Medulla oblongata (tissue), 1 donor: Measurements from ENCODE around the gene ZNF644.

ENCODE experiments used
- DNase-seq: peaks from one replicate; pipeline ENCODE4 v3.0.0-alpha.2; 2015; ENCODE audit errors: extremely low spot score

Gene ZNF644

DNA sequence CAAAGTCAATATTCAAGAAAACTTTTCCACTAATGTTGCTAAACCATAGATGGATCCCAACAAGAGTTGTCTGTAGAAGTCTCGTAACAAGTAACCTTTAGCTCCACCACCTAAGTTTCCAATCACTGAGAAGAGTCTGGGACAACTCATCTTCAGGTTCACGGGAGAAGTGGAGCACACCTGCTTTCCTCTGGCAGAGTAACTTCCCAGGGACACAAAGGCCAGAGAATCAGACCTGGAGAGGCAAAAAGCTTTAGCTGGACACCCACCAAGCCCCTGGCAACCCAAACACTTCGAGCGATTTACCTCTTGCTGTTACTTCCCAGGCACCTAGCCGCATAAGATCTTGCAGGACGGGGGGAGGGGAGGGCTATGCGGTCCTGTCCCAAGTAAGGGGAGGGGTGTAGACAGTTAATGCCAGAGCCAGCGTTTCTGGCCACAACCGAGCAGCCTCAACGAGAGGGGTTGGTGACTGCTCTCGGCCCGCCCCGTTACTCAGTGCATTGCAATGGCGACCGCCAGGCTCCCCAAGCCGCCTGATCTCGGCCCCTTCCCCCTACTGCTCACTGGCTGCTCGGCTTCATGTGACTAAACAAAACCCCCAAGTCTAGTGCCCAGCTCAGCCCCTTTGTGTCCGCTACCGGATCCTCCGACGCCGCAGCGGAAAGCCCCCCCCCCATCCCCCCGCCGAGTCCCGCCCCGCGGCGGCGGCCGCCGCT lies 709 bp downstream of the ZNF644 start:
- peak; percentile 70 for DNase-seq

DNA sequence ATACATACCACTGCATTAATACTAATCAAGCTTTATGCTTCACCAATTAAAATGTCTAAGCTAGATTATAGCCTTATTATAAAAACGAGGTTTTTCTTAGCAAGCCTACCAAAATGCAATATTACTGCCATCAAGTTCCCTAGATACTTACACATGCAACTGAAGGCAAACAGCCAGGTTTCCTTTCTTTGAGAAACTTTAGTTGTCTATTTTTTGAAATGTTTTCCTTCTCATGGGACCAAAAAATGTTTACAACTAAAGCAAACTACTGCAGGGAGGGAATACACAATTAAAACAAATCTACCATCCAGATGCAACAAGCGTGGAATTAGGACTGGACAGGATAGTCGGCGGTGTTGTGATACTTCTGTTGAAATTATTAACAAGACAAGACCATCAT lies 1.3 kb downstream of the ZNF644 start:
- peak; percentile 48 for DNase-seq

DNA sequence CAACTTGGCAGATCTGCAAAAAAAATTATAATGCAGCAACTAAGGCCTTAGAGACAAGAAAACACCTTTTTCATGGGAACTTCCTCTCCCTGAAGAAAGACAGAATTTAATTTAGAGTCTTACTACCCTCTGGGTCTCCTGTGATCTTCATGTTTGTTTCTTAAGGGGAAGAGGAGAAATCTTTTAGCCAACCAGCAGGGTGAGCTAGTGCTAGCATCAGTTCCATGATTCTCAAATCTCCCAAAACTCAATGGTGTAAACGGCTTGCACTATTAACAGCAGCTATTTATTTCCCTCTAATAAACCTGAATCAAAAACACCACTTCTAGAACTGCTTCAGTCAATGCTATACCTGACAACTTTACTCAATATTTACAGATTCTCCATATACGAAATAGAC lies 3.8 kb downstream of the ZNF644 start:
- peak; percentile 66 for DNase-seq

DNA sequence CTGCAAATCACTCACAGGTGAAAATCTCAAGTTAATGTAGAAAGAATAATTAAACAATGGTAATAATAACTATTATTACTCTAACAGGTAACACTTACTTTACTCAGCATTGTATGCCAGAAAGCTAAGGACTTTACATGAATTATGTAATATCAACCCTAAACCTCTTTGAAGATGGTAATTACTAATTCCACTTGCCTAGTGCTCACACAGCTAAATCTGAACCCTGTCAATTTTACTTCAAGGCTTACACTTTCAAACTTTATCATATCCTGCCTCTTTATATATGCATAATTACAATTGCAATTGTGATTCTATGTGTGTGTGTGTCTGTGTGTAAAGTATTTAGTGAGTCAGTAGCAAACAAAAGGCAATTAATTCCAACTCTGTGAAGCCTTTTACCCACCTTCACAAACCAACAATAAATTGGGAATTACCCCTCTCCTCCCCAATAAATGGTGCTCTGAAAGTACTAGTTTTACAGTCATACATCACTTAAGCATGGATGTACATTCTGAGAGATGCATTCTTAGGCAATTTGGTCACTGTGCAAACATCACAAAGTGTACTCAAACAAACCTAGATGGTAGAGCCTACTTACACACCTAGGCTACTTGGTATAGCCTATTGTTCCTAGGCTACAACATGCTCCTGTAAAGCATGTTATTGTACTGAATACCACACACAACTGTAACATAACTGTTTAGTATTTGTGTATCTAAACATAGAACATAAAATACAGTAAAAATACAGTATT lies 5.9 kb downstream of the ZNF644 start:
- DNase-seq = peak; percentile 8

DNA sequence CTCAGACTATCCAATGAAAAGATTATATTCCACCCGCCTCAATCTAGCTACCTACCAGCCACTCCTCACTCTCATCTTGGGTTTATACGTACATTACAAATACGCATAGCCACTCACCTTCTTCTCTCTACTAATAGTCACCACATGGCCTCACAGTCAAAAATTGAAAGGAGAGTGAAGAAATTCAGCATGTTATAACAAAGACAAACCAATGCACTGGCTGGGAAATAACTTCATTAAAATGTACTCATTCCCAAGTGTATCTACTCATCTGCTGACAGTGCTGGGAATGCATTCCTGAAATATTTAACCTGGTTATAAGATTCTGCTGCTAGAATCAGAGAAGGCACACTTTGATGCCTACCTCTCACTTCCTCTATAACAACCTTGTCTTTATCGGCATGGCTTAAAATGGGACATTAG lies 6.5 kb downstream of the ZNF644 start:
- DNase-seq = peak; percentile 15

DNA sequence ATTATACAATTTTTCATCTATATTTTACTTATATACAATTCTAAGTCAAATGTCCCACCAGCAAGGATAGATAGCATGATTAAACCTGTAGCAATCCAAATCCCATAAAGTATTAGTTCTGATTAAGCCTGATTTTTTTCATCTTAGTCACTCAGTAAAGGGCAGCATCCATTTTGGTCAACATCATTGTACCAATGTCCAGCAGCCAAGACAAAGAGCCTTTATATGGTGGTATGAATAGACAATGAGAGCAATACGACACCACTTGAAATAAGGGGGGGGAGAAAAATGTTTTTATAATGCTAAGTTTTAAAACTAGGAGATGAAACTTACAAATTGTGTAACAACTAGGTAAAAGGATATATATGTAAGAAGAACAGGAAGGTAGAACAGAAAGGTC lies 7.4 kb downstream of the ZNF644 start:
- DNase-seq = peak; percentile 83

DNA sequence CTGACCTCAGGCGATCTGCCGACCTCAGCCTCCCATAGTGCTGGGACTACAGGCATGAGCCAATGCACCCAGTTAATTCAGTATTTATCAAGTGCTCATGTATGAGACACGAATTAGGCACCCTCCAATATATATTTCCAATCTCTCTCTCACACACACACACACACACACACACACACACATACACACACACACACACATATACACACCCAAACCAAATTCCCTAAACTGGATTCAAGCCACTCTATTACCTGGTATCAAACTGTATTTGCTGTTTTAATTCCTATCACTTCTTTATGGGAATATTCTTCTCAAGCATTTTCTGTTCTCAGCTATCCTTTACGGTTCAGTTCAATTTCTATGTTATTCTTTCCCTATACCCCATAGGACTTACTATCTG lies 8.5 kb downstream of the ZNF644 start:
- DNase-seq = no peak

DNA sequence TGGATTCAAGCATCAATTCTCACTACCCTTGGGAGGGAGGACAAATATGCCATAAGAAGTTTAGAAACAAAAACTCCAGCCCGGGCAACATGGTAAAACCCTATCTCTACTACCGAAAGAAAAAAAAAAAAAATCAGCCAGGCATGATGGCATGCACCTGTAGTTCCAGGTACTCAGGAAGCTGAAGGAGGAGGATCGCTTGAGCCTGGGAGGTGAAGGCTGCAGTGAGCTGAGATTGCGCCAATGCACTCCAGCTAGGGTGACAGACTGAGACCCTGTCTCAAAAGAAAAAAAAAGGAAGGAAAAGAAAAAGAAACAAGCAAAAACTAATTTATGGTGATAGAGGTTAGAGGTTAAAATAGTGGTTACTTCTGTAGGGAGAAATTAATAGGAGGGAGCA lies 9.6 kb downstream of the ZNF644 start:
- DNase-seq = no peak

DNA sequence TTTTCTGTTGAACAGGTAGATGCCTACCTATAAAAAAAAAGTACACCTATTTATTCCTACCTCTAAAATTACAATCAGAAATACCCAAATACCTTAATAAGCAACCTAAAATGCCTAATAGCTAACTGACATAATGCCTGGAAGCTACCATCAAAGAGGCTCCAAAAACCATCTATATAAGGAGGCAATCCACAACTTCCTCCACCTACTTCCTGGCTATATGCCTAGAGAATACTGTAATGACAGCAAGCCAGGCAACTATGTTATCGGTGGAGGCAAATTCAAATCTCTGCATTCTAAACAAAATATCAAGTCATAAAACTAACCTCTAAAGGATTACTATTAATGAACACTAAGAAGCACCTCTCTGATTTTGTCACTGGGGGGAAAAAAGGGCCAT lies 10.1 kb downstream of the ZNF644 start:
- no peak for DNase-seq

DNA sequence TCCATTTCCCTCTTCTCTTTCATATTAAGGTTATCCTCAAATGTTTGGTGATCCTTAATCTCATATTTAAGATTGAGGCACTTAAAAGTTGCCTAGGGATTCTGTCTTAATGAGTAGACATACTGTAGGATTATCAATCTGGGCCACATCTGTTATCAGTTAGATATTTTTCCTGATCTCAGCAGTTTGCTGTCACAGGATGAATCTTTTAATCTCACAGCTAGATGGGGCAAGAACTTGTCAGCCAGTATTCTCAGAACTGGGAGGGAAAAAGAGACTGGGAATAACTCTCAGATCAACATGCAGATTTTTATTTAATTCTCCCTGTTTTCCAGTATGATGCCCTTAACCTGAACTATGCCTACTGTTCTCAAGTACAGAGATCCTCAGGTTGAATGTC lies 14.0 kb downstream of the ZNF644 start:
- DNase-seq = peak; percentile 10

DNA sequence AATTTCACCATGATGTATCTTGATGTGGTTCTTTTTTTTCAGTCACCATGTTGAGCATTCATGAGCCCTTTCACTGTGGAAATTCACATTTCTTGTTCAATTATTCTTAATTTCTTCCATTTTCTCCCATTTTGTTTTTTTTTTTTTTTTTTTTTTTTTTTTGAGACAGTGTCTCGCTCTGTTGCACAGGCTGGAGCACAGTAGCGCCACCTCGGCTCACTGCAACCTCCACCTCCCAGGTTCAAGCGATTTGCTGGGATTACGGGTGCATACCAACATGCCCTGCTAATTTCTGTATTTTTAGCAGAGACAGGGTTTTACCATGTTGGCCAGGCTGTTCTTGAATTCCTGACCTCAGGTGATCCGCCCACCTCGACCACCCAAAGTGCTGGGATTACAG lies 14.7 kb downstream of the ZNF644 start:
- DNase-seq = no peak

DNA sequence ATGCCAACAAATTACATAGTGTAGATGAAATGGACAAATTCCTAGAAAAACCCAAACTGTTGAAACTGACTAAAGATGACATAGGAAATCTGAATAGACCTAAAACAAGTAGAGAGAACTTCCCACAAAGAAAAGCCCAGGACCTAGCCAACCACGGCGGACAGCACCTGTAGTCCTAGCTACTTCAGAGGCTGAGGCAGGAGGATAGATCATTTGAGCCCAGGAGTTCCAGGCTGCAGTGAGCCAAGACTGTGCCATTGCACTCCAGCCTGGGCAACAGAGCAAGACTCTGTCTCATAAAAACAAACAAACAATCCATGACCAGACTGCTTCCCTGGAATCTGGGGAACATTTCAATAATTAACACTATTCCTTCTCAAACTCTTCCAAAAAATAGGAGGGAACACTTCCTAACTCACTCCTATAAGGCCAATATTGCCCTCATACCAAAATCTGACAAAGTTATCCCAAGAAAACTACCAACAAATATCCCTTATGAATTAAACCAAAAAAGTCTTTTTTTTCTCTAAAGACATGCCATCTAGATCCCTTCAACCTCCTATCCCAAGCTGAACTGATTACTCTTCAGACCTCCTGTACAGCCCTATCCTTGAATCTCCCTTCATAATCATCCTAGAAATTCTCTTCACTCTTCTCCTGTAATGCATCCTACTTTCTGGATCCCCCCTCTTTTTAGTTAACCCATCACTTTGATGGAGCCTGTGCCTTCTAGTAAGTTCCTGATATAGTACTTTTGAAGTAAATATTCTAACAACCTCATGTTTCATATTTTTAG lies 15.5 kb downstream of the ZNF644 start:
- no peak for DNase-seq

DNA sequence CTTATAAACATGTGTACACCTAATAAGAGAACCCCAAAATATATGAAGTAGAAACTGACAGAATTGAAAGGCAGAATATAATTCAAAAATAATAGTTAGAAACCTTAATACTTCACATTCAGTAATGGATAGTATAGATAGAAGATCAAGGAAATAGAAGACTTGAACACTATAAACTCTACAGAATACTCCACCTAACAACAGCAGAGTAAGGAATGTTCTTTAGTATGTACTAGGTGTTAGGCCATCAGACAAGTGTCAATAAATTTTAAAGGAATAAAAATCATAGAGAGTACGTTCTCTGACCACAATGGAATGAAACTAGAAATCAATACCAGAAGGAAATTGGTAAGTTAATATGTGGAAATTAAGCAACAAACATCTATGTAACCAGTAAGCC lies 16.6 kb downstream of the ZNF644 start:
- DNase-seq = no peak

DNA sequence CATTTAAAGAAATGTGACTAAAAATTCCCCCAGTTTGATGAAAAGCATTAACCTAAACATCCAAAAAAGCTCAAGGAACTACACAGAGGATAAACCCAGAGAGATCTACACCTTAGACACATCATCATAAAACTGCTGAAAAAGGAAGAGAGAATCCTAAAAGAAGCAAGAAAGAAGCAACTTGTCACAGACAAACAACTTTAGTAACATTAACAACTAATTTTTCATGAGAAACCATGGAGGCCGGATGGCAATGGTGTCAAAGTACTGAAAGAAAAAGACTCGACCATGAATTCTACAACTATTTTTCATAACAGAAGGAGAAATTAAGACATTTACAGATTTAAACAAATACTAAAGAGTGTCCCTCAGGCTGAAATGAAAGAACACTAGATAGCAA lies 17.7 kb downstream of the ZNF644 start:
- DNase-seq = no peak

DNA sequence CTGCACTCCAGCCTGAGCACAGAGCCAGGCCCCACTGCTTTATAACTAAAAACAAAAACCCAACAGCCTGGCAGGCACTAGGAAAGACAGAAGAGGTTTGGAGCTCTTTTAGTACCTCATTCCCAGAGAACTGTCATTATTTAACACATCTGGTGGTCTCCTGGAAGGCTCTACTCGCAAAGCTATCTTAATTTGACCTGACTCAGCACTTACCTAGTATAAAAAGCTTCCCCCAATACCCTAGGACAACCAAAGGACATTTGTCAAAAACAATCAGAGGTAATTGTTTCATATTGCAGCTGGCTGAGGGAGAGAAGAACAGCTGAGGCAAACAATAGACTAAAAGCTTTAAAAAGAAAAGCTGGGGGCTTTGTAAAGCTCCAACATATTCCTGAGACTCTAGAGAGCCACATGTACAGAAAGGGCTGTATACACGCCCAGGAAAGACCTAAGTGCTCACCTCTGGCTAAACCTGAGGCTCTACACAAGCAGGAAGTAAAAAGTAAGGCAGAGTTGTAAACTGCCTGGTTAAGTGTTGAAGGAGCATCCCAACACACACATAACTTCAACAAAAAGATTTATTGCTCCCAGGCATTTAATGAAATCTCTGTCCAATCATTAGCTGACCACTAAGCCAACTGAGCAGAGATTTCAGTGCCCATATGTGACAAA lies 25.0 kb downstream of the ZNF644 start:
- DNase-seq = no peak

DNA sequence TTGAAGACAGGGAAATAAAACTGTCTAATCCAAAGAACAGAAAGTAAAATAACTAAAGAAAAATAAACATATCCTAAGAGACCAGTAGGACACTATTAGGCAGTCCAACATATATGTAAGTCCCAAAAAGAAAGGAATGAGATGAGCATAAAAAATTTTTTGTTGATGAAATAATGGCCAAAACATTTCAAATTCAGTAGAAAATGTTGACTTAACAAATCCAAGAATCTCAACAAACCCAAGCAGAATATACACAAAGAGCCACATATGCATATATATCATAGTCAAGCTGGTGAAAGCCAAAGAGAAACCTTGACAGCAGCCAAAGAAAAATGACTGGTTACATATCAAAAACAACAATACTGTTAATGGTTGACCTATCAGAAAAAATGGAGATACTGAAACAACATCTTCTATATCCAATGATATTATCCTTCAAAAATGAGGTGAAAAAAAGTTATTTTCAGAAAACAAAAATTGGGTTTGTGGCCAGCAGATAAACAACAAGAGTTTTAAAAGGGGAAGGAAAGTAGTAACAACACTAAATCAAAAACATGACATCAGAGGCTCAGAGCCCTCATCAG lies 26.4 kb downstream of the ZNF644 start:
- no peak for DNase-seq

DNA sequence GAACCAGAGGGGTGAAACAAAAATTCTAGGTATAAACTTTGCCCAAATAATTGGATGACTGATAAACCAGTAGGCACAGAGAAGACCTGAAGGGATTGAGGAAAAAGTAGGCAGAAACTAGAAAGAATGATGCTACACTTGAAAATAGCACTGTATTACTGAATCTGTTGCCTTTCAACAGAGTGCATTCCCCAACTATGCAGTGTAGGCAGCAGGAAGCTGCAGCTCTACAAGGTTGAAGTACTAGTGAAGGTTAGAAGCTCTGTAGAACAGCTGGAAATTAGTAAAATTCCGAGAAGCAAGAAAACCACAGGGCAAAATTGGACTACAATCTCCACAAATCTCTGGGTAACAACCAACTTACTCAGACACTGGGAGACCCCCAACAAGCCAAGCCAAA lies 27.4 kb downstream of the ZNF644 start:
- DNase-seq = no peak

DNA sequence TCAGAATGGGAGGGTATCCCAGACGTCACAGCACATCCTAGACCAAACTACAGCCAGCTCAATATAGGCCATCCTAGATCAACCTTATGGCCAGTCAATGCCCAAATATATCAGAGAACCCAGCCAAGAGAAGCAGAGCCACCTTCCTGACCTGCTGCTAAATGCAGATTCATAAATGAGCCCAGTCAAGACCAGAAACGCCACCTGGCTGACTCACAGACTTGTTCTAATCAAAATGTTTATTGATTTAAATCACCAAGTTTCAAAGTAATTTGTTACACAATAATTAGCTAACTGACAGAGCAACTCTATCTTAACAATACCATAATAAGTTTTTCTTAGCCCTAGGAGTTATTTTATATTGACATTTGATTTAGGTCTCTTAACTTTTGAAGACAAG lies 28.6 kb downstream of the ZNF644 start:
- DNase-seq = no peak

DNA sequence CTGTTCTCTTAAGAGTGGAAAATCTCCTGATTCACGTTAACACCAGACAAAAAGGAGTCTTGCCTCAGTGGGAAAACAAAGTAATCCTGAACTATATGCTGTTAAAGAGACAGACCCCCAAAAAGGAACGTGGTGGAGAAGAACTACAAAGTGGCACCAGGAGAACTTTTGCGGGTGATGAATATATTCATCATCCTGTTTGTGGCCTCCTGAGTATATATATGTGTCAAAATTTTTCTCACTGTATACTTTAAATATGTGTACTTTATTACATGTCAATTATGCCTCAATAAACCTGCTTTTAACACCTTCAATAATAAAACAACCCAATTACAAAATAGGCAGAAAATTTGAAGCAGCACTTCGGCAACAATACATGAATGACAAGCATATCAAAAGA lies 31.1 kb downstream of the ZNF644 start:
- DNase-seq = no peak

DNA sequence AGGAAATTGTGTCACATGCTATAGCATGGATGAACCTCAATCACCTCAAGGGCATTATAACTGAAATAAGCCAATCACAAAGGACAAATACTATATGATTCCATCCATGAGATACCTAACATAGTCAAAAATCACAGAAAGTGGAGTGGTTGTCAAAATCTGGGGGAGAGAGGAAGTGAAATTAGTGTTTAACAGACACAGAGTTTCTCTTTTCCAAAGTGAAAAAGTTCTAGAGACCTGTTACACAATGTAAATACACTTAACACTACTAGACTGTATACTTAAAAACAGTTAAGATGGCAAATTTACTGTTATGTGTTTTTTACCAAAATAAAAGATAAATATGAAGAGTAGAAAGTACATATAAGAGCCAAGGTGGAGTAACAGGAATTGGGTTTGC lies 31.8 kb downstream of the ZNF644 start:
- no peak for DNase-seq

DNA sequence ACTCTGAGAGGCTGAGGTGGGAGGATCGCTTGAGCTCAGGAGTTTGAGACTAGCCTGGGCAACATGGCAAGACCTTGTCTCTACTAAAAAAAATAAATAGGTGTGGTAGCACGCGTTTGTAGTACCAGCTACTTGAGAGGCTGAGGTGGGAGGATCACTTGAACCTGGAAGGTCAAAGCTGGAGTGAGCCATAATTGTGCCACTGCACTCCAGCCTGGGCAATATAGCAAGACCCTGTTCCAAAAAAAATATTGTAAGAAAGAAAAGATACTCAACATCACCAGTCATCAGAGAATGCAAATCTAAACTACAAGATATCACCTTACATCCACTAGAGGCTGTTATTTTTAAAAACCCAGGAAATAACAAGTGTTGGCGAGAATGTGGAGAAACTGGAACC lies 32.5 kb downstream of the ZNF644 start:
- DNase-seq = no peak

DNA sequence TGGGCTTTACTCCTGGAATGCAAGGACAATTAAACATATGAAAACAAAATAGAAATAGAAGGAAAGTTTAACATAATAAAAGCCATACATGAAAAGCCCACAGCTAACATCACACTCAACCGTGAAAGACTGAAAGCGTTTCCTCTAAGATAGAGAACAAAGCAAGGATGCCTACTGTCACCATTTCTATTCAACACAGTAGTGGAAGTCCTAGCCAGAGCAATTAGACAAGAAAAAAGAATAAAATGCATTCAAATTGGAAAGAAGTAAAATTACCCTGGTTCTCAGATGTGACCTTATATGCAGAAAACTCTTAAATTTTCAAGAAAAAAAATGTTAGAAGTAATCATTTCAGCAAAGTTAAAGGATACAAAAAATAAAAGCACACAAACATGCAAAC lies 34.0 kb downstream of the ZNF644 start:
- DNase-seq = no peak
